HG02885 (cell line): ENCODE measurements around the gene LATS2.

ENCODE experiments used
- ATAC-seq: cut with Tn5 transposase; IDR thresholded peaks from one replicate; pipeline ENCODE4 v1.9.1; 2021; ENCODE audit warnings: mild to moderate bottlenecking; ENCODE audit not compliant: unreplicated experiment, poor library complexity

LATS2 gene

GRCh38 chr13:20995245-20995838 lies 66.0 kb downstream of the LATS2 start:
- ATAC-seq = no peak

DNA sequence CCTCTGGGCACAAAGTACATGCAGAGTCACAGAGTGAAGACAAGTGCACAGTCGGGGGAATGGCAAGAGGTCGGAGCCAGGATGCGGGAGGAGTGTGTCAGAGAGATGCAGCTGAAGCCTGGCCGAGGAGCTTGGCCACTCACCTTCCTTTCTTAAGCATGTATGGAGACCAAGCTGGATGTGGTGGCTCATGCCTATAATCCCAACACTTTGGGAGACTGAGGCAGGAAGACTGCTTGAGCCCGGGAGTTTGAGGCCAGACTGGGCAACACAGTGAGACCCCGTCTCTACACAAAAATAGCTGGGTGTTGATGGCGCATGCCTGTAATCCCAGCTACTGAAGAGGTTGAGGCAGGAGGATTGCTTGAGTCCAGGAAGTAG lies 67.0 kb downstream of the LATS2 start:
- ATAC-seq = no peak

DNA sequence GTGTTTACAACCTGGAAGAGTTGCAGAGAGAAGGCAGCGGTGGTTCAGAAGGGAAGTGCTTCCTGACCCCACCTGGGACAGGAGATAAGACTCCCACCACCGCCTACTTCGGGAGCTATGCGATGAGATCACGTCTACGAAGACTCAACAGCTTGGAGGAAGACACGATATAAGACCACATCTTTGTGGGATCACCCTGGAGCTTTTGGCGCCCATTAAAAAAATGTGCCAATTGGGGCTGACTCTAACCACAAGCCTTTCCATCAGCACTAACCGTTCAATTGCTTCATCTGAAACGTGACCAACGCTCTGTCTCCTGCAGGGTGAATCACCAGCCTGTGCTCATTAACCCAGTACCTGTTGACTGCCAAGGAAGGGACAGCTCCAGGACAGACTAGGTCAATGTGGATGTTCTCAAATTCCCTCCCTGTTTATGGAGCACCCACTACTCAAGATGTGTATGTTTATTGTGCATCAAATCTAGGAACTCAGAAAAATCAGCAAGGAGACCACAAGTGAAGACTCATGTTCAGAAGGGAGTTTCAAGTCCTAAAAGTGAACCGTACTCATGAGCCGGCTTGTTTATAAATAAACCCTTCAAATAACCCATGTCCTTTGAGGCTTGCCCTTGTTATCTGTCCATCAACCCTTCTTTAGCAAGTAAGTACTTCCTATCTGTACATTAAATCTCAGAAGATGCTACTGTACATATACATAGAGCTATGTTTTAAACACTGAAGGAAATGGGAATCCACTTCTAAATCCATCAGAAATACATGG lies 67.5 kb downstream of the LATS2 start:
- ATAC-seq = no peak

GRCh38 chr13:20993211-20993610 lies 68.2 kb downstream of the LATS2 start:
- no peak for ATAC-seq

GRCh38 chr13:20991741-20992520 lies 69.5 kb downstream of the LATS2 start:
- ATAC-seq = no peak

- ATAC-seq = no peak
Observed at GRCh38 chr13:20990910-20991525, 70.4 kb downstream of the LATS2 start.

DNA sequence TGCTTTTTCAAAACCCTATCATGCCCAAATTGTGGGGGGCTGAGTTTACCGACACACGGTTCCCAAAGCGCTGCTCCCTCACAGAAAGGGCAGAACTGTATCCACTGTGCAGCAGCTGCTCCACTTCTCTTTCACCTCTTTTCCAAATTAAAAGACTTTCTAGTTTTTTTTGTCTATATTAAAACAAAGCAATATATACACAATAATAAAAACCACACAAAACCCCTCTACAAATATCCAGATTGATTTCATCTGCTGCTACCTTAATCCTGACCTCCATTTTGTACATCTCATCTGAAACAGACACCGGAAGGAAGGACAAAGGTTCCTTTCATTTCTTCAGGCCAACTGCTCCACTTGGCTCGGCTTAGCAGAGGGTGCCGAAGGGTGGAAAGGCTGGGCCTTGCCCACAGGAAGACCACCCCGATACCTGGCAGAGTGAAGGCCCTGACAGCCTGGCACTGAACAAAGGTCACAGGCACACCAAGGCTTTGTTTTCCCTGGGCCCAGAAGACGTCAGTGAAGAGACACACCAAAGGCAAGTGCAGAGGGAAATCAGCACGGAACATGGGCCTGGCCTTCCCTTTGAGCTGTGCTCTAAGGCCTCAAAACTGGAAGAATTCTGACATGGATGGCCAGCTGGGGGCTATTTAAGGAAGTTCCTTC lies 71.6 kb downstream of the LATS2 start:
- ATAC-seq = no peak

GRCh38 chr13:20988909-20989655 lies 72.3 kb downstream of the LATS2 start:
- no peak for ATAC-seq

DNA sequence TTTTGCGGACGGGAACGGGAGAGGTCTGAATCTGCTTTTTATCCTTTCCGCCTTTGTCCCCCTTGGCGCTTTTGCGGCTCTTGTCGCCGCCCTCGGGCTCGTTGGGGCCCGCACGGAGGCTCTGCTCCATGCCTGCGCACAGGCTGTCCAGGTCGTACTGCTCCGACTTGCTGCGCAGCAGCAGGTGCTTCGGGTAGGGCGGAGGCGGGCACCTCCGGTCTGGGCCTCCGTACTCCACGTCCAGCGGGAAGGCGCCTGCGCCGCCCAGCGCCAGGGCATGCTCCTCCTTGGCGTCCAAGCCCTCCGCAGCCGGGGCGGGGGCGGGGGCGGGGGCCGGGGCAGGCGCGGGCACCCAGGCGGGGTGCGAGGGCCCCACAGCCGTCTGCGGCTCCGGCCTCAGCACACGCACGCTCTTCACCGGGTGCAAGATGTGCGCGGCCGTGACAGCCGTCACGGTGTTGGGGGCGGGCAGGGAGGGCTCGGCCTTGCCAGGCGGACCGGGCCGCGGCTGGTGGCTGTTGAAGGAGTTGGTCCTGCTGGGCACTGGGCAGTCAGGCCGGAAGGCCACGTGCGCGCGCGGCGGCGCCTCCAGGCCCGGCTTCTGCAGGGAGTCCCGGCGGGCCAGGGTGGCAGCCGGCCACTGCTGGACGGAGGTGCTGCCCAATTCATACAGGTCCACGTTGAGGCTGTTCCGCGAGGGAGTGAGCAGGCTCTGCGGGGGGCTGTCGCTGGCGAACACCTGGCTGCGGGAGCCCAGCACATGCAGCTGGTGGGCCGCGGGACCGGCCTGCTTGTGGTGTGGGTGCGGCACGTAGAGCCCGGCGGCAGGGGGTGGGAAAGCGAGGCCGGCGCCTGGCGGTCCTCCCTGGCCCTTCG lies 73.1 kb downstream of the LATS2 start:
- no peak for ATAC-seq

GRCh38 chr13:20987599-20987998 lies 73.8 kb downstream of the LATS2 start:
- ATAC-seq = no peak

DNA sequence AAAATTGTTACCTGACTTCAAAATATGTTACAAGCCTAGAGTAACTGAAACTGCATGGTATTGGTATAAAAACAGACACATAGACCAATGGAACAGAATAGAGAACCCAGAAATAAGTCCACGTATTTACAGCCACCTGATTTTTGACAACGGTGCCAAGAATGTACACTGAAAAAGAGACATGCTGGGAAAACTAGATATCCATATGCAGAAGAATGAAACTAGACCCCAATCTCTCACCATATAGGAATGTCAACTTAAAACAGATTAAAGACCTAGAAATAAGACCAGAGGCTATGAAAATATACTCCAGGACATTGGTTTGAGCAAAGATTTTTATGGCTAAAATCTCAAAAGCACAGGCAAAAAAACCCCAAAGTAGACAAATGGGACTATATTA lies 76.5 kb downstream of the LATS2 start:
- ATAC-seq = no peak

DNA sequence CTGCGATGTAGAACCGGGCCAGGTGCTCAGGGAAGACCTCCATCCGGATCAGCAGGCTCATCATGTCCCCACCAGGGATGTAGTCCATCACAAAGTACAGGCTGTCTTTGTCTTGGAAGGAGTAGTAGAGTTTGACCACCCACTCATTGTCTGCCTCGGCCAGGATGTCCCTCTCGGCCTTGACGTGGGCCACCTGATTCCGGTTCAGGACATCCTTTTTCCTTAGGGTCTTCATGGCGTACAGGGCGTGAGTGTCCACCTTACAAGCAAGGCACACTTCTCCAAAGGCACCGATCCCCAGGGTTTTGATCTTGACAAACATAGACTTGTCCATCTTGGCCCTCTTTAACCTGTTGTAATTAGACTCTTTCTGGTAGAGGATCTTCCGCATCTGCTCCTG lies 78.0 kb downstream of the LATS2 start:
- no peak for ATAC-seq

DNA sequence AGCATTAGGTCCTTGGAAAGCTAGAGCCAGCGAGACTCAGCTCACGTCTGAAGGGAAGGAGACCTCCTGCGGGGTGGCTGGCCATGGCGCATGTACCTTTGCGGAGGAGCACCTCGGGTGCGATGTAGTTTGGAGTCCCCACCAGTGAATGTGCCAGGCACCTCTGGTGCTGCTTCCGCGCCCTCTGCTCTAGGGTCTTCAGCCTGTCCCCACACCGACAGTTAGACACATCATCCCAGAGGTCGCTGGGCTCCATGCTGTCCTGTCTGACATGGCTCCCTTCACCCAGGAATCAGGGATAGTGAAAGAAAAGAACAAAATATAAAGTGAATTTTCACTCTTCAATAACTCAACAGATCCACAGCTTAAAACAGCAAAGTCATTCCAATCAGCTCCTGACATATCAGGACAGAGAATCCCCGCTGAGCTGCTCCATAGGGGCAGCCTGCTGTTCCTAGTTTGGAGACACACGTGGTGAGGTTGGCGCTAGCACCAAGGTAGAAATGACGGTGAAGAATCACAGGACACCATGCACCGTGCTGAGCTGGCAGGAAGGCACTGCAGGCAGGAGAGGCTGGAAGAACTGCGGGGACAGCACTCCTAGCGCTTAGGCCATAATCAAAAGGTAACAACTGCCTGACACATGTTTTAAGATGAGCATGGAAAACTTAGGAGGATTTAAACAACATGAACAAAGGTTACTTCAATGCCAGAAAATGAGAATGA lies 79.9 kb downstream of the LATS2 start:
- ATAC-seq = no peak

DNA sequence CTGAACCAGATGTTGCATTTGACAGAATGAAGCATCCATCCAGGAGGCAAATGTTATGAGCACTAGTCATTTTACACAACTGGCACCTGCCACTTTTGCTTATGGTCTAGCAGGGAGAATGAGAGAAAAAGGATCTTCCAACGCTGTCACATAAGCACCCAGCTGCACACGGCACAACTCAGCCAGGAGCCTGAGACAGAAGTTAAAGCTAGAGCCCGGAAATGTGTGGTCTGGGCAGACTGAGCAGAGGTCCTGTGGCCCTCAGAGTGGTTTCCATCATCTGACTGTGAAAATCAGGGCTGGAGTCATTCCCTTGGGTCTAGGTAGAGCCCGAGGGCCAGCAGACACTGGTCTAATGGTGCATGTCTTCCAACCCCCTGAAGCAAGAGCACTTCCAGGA lies 80.5 kb downstream of the LATS2 start:
- no peak for ATAC-seq

GRCh38 chr13:20980430-20980829 lies 81.0 kb downstream of the LATS2 start:
- no peak for ATAC-seq

GRCh38 chr13:20977394-20977793 lies 84.0 kb downstream of the LATS2 start:
- ATAC-seq = no peak

- no peak for ATAC-seq
Observed at GRCh38 chr13:20974981-20975585, 86.3 kb downstream of the LATS2 start.
